ENCODE measurements around the gene FADS6. TPM values are rescaled to one million over a fixed set of nuclear protein-coding genes. Genes with fewer than 3 reads are reported as not detected.

FADS6 gene
- total RNA-seq, 4 donors from 2014 or later: 0.19 to 6.0 (median 1.9) TPM

DNA sequence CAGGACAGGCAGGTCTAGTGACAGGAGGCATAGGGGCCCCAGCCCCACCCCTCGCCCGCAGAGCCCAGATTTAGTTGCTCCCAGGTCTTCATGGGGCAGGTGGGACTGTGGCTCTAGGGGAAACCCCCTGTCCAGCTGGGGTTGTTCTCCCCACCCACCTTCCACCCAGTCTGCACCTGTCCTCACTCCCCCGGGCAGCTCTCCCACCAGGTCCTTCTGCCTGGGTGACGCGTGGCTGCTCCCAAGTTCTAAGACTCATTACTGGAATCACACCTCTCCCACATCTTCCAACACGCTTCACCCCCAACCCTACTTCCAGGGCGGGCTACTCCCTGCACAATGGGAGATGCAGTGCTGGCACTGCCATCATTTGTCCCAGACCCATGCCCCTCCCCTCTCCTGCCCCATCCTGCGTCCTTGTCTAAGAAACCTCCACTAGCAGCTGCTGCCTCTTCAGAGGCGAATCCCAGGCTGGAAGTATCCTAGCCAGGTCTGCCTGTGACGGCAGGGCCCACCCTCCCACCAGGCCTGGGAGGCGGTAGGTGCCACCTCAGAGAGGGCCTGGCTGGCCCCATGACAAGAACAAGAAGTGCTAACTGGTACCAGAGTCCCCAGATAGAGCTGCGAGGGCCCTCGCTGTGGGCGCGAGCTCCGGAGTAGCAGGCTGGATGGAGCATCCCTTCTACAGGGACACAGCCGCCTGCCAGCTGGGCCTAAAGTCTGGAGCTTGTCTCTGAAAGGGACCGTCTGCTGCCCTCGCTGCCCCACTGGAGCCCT is 56.6 kb downstream of the FADS6 start:
- TF ChIP-seq CTCF (IDR thresholded peaks at IDR 0.05): no peak
- no peak for TF ChIP-seq POLR2A (IDR thresholded peaks at IDR 0.05)
- peaks cover 0 to under 1% (median 0%) of the 10 kb centered on the region in 4 donors for H3K27me3 ChIP-seq
- peaks cover 14 to 20% (median 16%) of the 10 kb centered on the region in 3 donors for H3K4me1 ChIP-seq
- no peak overlapping the region for H3K4me3 ChIP-seq
- peaks cover 6 to 32% (median 8%) of the 10 kb centered on the region in 3 donors for H3K36me3 ChIP-seq
- intact Hi-C loops (cut with DNase I): no loop called here
- no peaks in the 10 kb centered on the region for H3K9me3 ChIP-seq
- H3K27ac ChIP-seq: no peak overlapping the region
- 95 to 97% methylated on average over 6 to 7 of the region's 19 CpGs for WGBS, 2 donors
- DNase-seq: no peak

DNA sequence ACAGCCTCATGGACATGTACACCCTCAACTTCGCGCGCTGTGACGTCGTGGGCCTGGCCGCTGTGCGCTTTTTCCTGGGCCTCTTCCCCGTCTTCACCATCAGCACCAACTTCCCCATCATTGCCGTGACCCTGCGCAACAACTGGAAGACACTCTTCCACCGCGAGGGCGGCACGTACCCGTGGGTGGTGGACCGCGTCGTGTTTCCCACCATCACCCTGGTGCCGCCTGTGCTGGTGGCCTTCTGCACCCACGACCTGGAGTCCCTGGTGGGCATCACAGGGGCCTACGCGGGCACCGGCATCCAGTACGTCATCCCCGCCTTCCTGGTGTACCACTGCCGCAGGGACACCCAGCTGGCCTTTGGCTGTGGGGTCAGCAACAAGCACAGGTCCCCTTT is 57.2 kb downstream of the FADS6 start:
- Histone ChIP-seq H3K36me3 (peaks cover 6 to 36% (median 8%) of the 10 kb centered on the region in 3 donors), H3K27me3 (no peaks in the 10 kb centered on the region), H3K27ac (no peak overlapping the region), H3K4me3 (no peak overlapping the region), H3K9me3 (no peaks in the 10 kb centered on the region), H3K4me1 (peaks cover 9 to 13% (median 10%) of the 10 kb centered on the region in 3 donors)
- WGBS, 2 donors: 92 to 95% methylated on average over 15 to 24 of the region's 26 CpGs
- intact Hi-C loops (cut with DNase I): no loop called here
- no peak for DNase-seq
- TF ChIP-seq CTCF (IDR thresholded peaks at IDR 0.05) (no peak), POLR2A (IDR thresholded peaks at IDR 0.05) (no peak)

DNA sequence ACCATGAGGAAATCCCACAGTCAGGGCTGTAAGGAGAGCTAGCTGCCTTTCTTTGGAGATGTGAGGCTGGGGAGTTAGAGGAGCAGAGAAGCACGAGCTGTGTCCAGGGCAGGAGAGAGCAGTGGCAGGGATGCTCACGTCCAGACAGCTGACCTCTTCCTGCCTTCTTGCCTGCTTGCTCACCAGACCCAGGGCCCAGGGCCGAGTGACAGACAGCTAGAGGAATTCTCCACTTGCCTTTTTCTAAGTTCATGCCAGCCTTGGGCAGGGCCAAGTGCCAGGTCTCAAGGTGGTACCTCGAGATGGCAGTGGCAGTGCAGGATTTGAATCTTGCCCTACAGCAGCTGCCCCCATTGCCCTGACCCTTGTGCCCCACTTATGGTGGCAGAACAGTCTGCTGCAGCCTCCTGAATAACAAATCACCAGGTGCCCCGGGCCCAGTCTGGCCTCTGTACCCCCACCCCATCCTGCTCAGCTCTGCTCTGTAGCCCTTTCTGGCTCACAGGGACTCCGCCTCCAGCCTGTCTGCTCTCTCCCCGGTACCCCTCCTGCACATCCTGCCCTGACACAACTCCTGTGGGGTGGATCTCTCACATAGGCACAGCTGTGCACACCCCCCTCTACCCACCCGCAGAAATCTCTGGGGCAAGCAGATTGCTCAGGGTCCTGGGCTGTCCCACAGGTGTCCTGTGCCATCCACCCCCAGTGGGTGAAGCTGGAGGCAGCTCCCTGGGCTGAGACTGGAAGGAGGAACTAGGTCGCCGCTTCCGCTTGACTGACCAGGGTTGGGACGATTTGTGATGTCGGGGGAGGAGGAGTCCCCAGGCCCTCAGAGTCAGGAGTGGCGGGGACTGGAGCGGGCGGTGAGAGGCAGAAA is 59.7 kb downstream of the FADS6 start:
- Histone ChIP-seq H3K4me1 (no peaks in the 10 kb centered on the region), H3K36me3 (peaks cover 6 to 58% (median 18%) of the 10 kb centered on the region in 3 donors), H3K9me3 (no peaks in the 10 kb centered on the region), H3K27me3 (no peaks in the 10 kb centered on the region), H3K4me3 (no peak overlapping the region), H3K27ac (no peak overlapping the region)
- 79 to 84% methylated on average over 6 to 14 of the region's 16 CpGs for WGBS, 2 donors
- DNase-seq: no peak
- intact Hi-C loops (cut with DNase I): no loop called here
- TF ChIP-seq POLR2A (IDR thresholded peaks at IDR 0.05): no peak
- TF ChIP-seq CTCF (IDR thresholded peaks at IDR 0.05): no peak

DNA sequence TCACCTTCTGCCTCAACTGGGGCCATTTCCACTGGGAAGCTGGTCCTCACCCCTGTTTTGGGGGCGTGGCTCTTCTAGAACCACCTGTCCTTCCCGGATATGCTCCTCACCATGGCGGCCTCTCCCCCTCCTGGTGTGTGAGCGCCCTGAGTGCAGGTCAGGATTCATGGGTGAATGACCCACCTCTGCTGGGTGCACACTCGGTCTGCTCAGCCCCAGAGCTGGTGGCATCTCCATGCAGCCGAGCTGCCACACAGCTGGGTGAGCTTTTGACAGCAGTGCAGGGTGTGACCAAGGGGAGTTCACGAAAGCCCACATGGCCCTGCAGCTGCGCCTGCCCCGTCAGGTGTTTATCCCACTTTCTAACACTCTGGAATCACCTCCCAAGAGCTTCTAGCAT is 61.0 kb downstream of the FADS6 start:
- Histone ChIP-seq H3K4me3 (no peak overlapping the region), H3K9me3 (no peaks in the 10 kb centered on the region), H3K27me3 (no peaks in the 10 kb centered on the region), H3K36me3 (peaks cover 6 to 64% (median 18%) of the 10 kb centered on the region in 3 donors), H3K27ac (no peak overlapping the region), H3K4me1 (no peaks in the 10 kb centered on the region)
- TF ChIP-seq POLR2A (IDR thresholded peaks at IDR 0.05): no peak
- no peak for TF ChIP-seq CTCF (IDR thresholded peaks at IDR 0.05)
- 86 to 93% methylated on average over 5 to 8 of the region's 9 CpGs for WGBS, 2 donors
- no peak for DNase-seq
- intact Hi-C loops (cut with DNase I): no loop called here
